ENCODE data around the gene ERH. TPM values are rescaled to one million over a fixed set of nuclear protein-coding genes. Genes with fewer than 3 reads are reported as not detected.

The ERH gene
- total RNA-seq, 1 experiment from 2014 or later: 222 TPM

DNA sequence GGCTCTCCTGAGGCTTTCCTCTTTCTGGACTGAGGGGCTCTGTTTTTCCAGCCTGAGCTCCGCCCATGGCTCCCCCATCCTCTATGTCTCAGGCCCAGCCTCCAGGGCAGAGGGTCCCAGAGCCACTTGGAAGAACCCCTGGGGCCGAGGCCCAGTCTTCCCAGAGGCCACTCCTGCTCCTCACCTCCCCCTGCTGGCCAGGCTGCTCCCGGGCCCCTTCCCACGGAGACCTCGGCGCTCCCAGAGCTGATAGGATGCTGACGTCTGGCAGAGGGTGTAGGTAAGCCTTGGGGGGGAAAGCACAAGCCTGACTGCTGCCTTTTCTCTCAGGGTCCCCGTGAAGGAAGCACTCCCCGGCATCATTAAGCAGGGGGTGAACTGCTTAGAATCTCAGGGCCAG, 51.4 kb downstream of the ERH start:
- DNase-seq (ENCODE audit: low read depth, low spot score) (no peak), ATAC-seq (peak; percentile 76)
- Histone ChIP-seq H3K4me1 (ENCODE audit: control insufficient read depth, insufficient read depth, low read length) (no peaks in the 10 kb centered on the region), H3K9me3 (ENCODE audit: control insufficient read depth, insufficient read depth, low read depth, low read length) (no peaks in the 10 kb centered on the region), H3K4me3 (ENCODE audit: low read depth in 2 of 2, low read length in 2 of 2) (no peak overlapping the region), H3K36me3 (ENCODE audit: control insufficient read depth, insufficient read depth, low read length) (no peaks in the 10 kb centered on the region), H3K27me3 (ENCODE audit: control insufficient read depth, insufficient read depth, low read length) (no peaks in the 10 kb centered on the region), H3K27ac (ENCODE audit: low read length) (no peak overlapping the region)
- intact Hi-C loops (cut with micrococcal nuclease; ENCODE audit: unreplicated experiment) (loop anchor here (10.0 kb wide), 1 partner anchor 82 kb away; the partner anchor contains the start of gene GALNT16), in situ Hi-C loops (cut with HindIII; ENCODE audit: low pct_unique_long_range_greater_than_20kb, low sequenced_read_pairs) (no loop called here)
- ChIA-PET CTCF (no interaction called here), POLR2A (no interaction called here)
- no TSS peak for BruUV-seq (replicated peaks)
- no peak for TF ChIP-seq POLR2AphosphoS5 (IDR thresholded peaks at IDR 0.05; ENCODE audit: low read depth, low read length)
- TF ChIP-seq, protein P1, sequence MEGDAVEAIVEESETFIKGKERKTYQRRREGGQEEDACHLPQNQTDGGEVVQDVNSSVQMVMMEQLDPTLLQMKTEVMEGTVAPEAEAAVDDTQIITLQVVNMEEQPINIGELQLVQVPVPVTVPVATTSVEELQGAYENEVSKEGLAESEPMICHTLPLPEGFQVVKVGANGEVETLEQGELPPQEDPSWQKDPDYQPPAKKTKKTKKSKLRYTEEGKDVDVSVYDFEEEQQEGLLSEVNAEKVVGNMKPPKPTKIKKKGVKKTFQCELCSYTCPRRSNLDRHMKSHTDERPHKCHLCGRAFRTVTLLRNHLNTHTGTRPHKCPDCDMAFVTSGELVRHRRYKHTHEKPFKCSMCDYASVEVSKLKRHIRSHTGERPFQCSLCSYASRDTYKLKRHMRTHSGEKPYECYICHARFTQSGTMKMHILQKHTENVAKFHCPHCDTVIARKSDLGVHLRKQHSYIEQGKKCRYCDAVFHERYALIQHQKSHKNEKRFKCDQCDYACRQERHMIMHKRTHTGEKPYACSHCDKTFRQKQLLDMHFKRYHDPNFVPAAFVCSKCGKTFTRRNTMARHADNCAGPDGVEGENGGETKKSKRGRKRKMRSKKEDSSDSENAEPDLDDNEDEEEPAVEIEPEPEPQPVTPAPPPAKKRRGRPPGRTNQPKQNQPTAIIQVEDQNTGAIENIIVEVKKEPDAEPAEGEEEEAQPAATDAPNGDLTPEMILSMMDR (IDR thresholded peaks at IDR 0.05): peak; percentile 83

DNA sequence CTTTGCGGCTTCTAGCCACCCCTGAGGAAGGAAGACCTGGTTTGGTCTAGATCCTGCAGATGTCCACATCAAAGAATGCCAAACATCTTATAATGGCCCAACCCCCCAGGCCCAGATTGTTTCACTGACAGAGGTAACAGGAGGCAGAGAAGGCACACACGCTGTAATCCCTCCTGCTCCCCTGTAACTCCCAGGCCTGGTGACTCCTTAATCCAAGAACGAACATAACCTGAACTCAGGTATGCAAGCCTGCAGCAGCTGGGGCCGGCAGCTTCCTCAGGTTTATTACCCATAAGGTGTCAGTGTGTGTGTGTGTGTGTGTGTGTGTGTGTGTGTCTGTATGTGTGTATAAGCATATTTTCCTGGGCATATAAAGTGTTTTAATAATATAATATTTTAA, 52.7 kb downstream of the ERH start:
- in situ Hi-C loops (cut with HindIII; ENCODE audit: low pct_unique_long_range_greater_than_20kb, low sequenced_read_pairs): no loop called here

More for the DNA sequence above, 52.7 kb downstream of the ERH start:
- BruUV-seq (replicated peaks): no TSS peak
- H3K27me3 ChIP-seq (ENCODE audit: control insufficient read depth, insufficient read depth, low read length): no peaks in the 10 kb centered on the region
- intact Hi-C loops (cut with micrococcal nuclease; ENCODE audit: unreplicated experiment): loop anchor here (10.0 kb wide), 1 partner anchor 81 kb away; the partner anchor contains the start of gene GALNT16
- no peaks in the 10 kb centered on the region for H3K36me3 ChIP-seq (ENCODE audit: control insufficient read depth, insufficient read depth, low read length)
- H3K4me3 ChIP-seq (ENCODE audit: low read depth in 2 of 2, low read length in 2 of 2): no peak overlapping the region
- TF ChIP-seq, protein P2, sequence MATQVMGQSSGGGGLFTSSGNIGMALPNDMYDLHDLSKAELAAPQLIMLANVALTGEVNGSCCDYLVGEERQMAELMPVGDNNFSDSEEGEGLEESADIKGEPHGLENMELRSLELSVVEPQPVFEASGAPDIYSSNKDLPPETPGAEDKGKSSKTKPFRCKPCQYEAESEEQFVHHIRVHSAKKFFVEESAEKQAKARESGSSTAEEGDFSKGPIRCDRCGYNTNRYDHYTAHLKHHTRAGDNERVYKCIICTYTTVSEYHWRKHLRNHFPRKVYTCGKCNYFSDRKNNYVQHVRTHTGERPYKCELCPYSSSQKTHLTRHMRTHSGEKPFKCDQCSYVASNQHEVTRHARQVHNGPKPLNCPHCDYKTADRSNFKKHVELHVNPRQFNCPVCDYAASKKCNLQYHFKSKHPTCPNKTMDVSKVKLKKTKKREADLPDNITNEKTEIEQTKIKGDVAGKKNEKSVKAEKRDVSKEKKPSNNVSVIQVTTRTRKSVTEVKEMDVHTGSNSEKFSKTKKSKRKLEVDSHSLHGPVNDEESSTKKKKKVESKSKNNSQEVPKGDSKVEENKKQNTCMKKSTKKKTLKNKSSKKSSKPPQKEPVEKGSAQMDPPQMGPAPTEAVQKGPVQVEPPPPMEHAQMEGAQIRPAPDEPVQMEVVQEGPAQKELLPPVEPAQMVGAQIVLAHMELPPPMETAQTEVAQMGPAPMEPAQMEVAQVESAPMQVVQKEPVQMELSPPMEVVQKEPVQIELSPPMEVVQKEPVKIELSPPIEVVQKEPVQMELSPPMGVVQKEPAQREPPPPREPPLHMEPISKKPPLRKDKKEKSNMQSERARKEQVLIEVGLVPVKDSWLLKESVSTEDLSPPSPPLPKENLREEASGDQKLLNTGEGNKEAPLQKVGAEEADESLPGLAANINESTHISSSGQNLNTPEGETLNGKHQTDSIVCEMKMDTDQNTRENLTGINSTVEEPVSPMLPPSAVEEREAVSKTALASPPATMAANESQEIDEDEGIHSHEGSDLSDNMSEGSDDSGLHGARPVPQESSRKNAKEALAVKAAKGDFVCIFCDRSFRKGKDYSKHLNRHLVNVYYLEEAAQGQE (IDR thresholded peaks at IDR 0.05; ENCODE audit: insufficient read depth in 1 of 2, low read depth in 2 of 2, low read length in 1 of 2): no peak
- TF ChIP-seq SIN3A (IDR thresholded peaks at IDR 0.05; ENCODE audit: borderline replicate concordance, insufficient read depth, low read depth, low read length) (no peak), POLR2AphosphoS5 (IDR thresholded peaks at IDR 0.05; ENCODE audit: low read depth, low read length) (no peak), TCF7L2 (IDR thresholded peaks at IDR 0.05; ENCODE audit: low read depth, low read length) (no peak)
- TF ChIP-seq, protein P1 (IDR thresholded peaks at IDR 0.05): no peak
- ChIA-PET CTCF (no interaction called here), POLR2A (no interaction called here)
- no peak for ATAC-seq
- no peaks in the 10 kb centered on the region for H3K4me1 ChIP-seq (ENCODE audit: control insufficient read depth, insufficient read depth, low read length)
- H3K9me3 ChIP-seq (ENCODE audit: control insufficient read depth, insufficient read depth, low read depth, low read length): no peaks in the 10 kb centered on the region
- no peak overlapping the region for H3K27ac ChIP-seq (ENCODE audit: low read length)
- no peak for DNase-seq (ENCODE audit: low read depth, low spot score)

Measured in Panc1 (cell line).